Measurements from ENCODE around the gene CAMK2B. TPM values are rescaled to one million over a fixed set of nuclear protein-coding genes. Genes with fewer than 3 reads are reported as not detected.

CAMK2B gene
- total and polyA plus RNA-seq, 2 of the 13 experiments (the other 11 are each of a cell fraction or from before 2014, with no cell fraction given) = 0.27 to 0.48 TPM

DNA sequence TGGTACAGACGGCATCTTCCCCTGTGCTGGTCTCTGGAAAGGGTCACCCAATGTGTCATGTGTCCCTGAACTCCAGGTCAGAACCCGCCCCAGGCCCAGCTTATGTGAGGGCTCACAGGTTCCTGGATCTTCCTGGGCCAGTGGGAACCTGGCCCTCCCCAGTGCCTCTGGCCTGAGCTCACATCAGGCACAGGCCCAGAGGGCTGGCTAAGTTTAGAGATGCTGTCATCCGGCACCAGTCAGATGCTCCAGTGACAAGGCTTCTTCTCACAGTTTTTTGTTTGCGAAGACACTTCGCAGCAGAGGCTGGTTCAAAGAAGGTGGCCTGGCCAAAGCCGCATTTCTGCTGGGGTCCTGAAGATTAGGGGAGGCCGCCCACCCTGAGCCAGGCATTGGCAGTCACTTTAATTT, 11.8 kb downstream of the CAMK2B start (continued):
- no peak for TF ChIP-seq MXI1 (IDR thresholded peaks at IDR 0.05; ENCODE audit: borderline replicate concordance, low read depth, low read length)
- no peak for TF ChIP-seq SYNCRIP (IDR thresholded peaks at IDR 0.05; ENCODE audit: insufficient read depth, low read depth, low read length)
- TF ChIP-seq ZNF333 (CRISPR knock-in tag; IDR thresholded peaks at IDR 0.05; ENCODE audit: borderline replicate concordance) = no peak
- no peak for TF ChIP-seq NFKBIZ (CRISPR knock-in tag; IDR thresholded peaks at IDR 0.05)
- TF ChIP-seq ZSCAN5A (CRISPR knock-in tag; IDR thresholded peaks at IDR 0.05; ENCODE audit: borderline replicate concordance) = no peak
- TF ChIP-seq KDM6A (CRISPR knock-in tag; IDR thresholded peaks at IDR 0.05; ENCODE audit: low read depth) = no peak
- TF ChIP-seq ATM (IDR thresholded peaks at IDR 0.05; ENCODE audit: borderline replicate concordance) = no peak

DNA sequence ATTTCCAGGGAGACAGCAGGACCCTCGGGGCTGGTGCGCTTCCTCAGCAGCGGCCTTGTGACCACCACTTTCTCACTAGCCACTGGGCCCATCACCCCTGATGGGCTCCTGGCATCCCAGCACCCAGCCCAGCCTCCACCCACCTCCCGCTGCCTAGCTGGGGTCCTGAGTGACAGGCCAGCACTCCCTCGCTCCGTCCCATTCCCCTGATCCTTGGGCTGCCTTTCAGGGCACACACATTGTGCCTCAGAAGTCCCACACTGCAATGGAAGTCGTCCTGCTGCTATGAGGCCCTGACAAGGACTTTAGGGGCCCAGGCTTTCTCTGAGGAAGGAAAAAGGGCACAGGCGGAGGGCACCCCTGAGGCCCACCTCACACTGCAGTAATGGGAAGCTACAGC, 12.4 kb downstream of the CAMK2B start:
- Histone ChIP-seq H2AFZ (ENCODE audit: low read length) (no peak overlapping the region), H3K36me3 (replicated peaks in 1 of 2; ENCODE audit: control insufficient read depth in 1 of 2, insufficient read depth in 2 of 2, low read length in 2 of 2) (no peaks in the 10 kb centered on the region), H3K4me1 (ENCODE audit: insufficient read depth, low read length) (peaks cover 11% of the 10 kb centered on the region; the same call in 1 of the 2 replicates), H4K20me1 (ENCODE audit: insufficient read depth, low read length) (no peaks in the 10 kb centered on the region), H3K4me3 (replicated peaks in 1 of 3; ENCODE audit: insufficient read depth in 1 of 3, low read depth in 2 of 3, low read length in 3 of 3) (no peak overlapping the region), H3K9me3 (ENCODE audit: low read length) (no peaks in the 10 kb centered on the region), H3K4me2 (ENCODE audit: low read depth, low read length) (no peak overlapping the region), H3K9ac (ENCODE audit: insufficient read depth, low read depth, low read length) (no peak overlapping the region), H3K79me2 (ENCODE audit: insufficient read depth, low read length) (no peaks in the 10 kb centered on the region), H3K27me3 (ENCODE audit: control insufficient read depth in 1 of 2, insufficient read depth in 2 of 2, low read length in 2 of 2) (peaks cover 6 to 49% of the 10 kb centered on the region in 2 experiments), H3K27ac (ENCODE audit: extremely low read length, insufficient read depth, low read length) (no peak overlapping the region)
- CTCF ChIA-PET (ENCODE audit: low intra/inter-chr PET ratio, low total read pairs) = no interaction called here
- DNase-seq (ENCODE audit: low spot score) (no peak), FAIRE-seq (no peak), ATAC-seq (no peak)
- BruUV-seq (replicated peaks) = no TSS peak
- WGBS (ENCODE audit: low lambda C conversion rate) = 26% methylated on average over 5 of the region's 8 CpGs
- intact Hi-C loops (cut with micrococcal nuclease; ENCODE audit: unreplicated experiment) (no loop called here), in situ Hi-C loops (cut with HindIII; ENCODE audit: extremely low pct_ligation_motif_present, low pct_unique_long_range_greater_than_20kb) (no loop called here)
- POLR2A ChIA-PET = no interaction called here
- TF ChIP-seq PHF21A (CRISPR knock-in tag; IDR thresholded peaks at IDR 0.05) (no peak), NPAS2 (CRISPR knock-in tag; IDR thresholded peaks at IDR 0.05; ENCODE audit: borderline replicate concordance) (no peak), ZNF7 (CRISPR knock-in tag; IDR thresholded peaks at IDR 0.05) (no peak), CBX2 (IDR thresholded peaks at IDR 0.05; ENCODE audit: low read depth, low read length) (no peak), CBX2 (CRISPR knock-in tag; IDR thresholded peaks at IDR 0.05; ENCODE audit: low read depth) (no peak), MIXL1 (CRISPR knock-in tag; IDR thresholded peaks at IDR 0.05) (no peak), HINFP (CRISPR knock-in tag; IDR thresholded peaks at IDR 0.05; ENCODE audit: low read depth) (no peak), ZNF446 (CRISPR knock-in tag; IDR thresholded peaks at IDR 0.05) (no peak), GLI4 (CRISPR knock-in tag; IDR thresholded peaks at IDR 0.05; ENCODE audit: borderline replicate concordance) (no peak)
- TF ChIP-seq, protein P1, sequence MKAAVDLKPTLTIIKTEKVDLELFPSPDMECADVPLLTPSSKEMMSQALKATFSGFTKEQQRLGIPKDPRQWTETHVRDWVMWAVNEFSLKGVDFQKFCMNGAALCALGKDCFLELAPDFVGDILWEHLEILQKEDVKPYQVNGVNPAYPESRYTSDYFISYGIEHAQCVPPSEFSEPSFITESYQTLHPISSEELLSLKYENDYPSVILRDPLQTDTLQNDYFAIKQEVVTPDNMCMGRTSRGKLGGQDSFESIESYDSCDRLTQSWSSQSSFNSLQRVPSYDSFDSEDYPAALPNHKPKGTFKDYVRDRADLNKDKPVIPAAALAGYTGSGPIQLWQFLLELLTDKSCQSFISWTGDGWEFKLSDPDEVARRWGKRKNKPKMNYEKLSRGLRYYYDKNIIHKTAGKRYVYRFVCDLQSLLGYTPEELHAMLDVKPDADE (CRISPR knock-in tag; IDR thresholded peaks at IDR 0.05) = no peak
